Measurements from ENCODE around the gene MAP1LC3B2. TPM values are rescaled to one million over a fixed set of nuclear protein-coding genes. Genes with fewer than 3 reads are reported as not detected.
A peak's percentile ranks its signal among the peaks of the same experiment; 100 is the strongest.

Gene MAP1LC3B2
- total and polyA plus RNA-seq, 10 of the 15 experiments (the other 5 are each of a cell fraction or from before 2014, with no cell fraction given), result 0.23 to 2.7 (median 0.72) TPM; not detected in 3

GRCh38 chr12:116538076-116538591 is 21.0 kb upstream of the MAP1LC3B2 start (continued):
- TF ChIP-seq NKRF (conservative IDR thresholded peaks at IDR 0.05), result 0 out of 2 replicates have a peak, but pooled peaks have one; percentile 18
- no peak for TF ChIP-seq SUPT20H (IDR thresholded peaks at IDR 0.05; ENCODE audit: borderline replicate concordance, control insufficient read depth, low read depth, low read length)
- TF ChIP-seq MTA3 (IDR thresholded peaks at IDR 0.05; ENCODE audit: borderline replicate concordance, low read length), result peak; percentile 69; the same call in 1 of the 2 replicates
- TF ChIP-seq MYB (IDR thresholded peaks at IDR 0.05; ENCODE audit: borderline replicate concordance, low read depth, low read length), result no peak
- 0 out of 2 replicates have a peak, but pooled peaks have one; percentile 20 for TF ChIP-seq BACH1 (IDR thresholded peaks at IDR 0.05; ENCODE audit: borderline replicate concordance)
- peak; percentile 79 for TF ChIP-seq SREBF1 (IDR thresholded peaks at IDR 0.05; ENCODE audit: low read length)
- TF ChIP-seq ZBTB4 (CRISPR knock-in tag; IDR thresholded peaks at IDR 0.05), result 0 out of 2 replicates have a peak, but pooled peaks have one; percentile 31
- TF ChIP-seq, protein P1, sequence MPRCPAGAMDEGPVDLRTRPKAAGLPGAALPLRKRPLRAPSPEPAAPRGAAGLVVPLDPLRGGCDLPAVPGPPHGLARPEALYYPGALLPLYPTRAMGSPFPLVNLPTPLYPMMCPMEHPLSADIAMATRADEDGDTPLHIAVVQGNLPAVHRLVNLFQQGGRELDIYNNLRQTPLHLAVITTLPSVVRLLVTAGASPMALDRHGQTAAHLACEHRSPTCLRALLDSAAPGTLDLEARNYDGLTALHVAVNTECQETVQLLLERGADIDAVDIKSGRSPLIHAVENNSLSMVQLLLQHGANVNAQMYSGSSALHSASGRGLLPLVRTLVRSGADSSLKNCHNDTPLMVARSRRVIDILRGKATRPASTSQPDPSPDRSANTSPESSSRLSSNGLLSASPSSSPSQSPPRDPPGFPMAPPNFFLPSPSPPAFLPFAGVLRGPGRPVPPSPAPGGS (IDR thresholded peaks at IDR 0.05; ENCODE audit: borderline replicate concordance, insufficient read depth, low read depth, low read length, poor library complexity, severe bottlenecking), result peak; percentile 72
- TF ChIP-seq PAX8 (IDR thresholded peaks at IDR 0.05), result no peak
- peak in 1 of 2 experiments; percentile 65; a peak in 1 of 4 replicates for TF ChIP-seq ETV6 (conservative IDR thresholded peaks at IDR 0.05 in 1 of 2, IDR thresholded peaks at IDR 0.05 in 1 of 2; ENCODE audit: borderline replicate concordance in 1 of 2, low read depth in 1 of 2)
- peak; percentile 81; the same call in 1 of the 2 replicates for TF ChIP-seq RCOR1 (conservative IDR thresholded peaks at IDR 0.05; ENCODE audit: low read depth, low read length)
- TF ChIP-seq ZNF207 (IDR thresholded peaks at IDR 0.05; ENCODE audit: borderline replicate concordance), result no peak
- TF ChIP-seq ZBED1 (IDR thresholded peaks at IDR 0.05; ENCODE audit: borderline replicate concordance), result no peak; the same call in 1 of the 2 replicates
- no peak for TF ChIP-seq CREB1 (IDR thresholded peaks at IDR 0.05; ENCODE audit: low read depth)
- peak; percentile 48; the same call in 1 of the 2 replicates for TF ChIP-seq GABPA (IDR thresholded peaks at IDR 0.05; ENCODE audit: low read depth)
- peak; percentile 94 for TF ChIP-seq RUNX3 (IDR thresholded peaks at IDR 0.05; ENCODE audit: low read length)
- no peak for TF ChIP-seq SPI1 (IDR thresholded peaks at IDR 0.05; ENCODE audit: borderline replicate concordance, insufficient read depth, low read depth, low read length)
- TF ChIP-seq SMC3 (IDR thresholded peaks at IDR 0.05; ENCODE audit: borderline replicate concordance, low read length), result no peak
- peak; percentile 88 for TF ChIP-seq ATF2 (IDR thresholded peaks at IDR 0.05; ENCODE audit: low read length)
- TF ChIP-seq HDAC2 (IDR thresholded peaks at IDR 0.05), result no peak
- peak in 1 of 2 experiments; percentile 91; a peak in 2 of 4 replicates for TF ChIP-seq CEBPB (IDR thresholded peaks at IDR 0.05; ENCODE audit: borderline replicate concordance in 1 of 2, low read depth in 2 of 2, low read length in 2 of 2)
- no peak for TF ChIP-seq TCF7 (IDR thresholded peaks at IDR 0.05; ENCODE audit: borderline replicate concordance)
